T-helper 2 cell (primary cell): ENCODE results near the gene PPP2R5B.
A peak's percentile ranks its signal among the peaks of the same experiment; 100 is the strongest.

Source experiments
- DNase-seq, 5 experiments: peaks; one replicate each; pipeline versions ENCODE4 v3.0.0 to v3.0.0-alpha.2; 2012 to 2022

Gene PPP2R5B

DNA sequence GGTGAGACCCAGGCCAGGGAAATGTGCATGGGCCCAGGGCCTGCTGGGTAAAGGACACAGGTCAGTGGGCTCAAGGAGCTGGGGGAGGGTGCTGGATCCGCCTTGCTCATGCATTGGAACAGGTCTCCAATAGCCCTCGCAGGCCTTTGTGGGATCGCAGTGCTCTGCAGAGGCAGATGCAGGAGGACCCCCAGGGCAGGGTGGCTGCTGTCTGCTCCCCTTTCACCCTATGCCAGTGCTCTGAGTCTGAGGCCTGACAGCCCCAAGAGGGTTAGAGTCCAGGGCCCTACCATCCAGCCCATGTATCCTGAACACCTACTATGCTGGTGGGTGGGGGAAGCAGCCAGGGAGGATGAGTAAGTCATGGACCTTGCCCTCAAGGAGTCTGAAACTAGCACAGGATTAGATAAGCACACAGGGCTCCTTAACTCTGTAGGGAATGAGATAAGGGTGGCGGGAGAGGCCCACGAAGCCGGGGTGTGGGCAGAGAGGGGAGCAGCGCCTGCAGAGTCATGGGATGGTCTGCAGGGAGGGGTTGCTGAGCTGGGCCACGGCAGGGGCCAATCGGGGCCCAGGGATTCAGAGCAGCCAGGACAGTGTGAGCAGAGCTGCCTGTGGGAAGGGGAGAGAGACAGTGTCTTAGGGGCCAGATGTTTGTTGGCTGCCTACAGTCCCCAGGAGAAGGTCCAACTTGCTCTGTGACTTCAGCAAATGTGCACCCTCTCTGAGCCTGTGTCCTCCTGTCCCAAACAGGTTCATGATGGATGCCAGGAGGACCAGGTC is 35.6 kb upstream of the PPP2R5B start:
- DNase-seq = no peak

GRCh38 chr11:64890522-64890939 is 34.0 kb upstream of the PPP2R5B start:
- no peak for DNase-seq

DNA sequence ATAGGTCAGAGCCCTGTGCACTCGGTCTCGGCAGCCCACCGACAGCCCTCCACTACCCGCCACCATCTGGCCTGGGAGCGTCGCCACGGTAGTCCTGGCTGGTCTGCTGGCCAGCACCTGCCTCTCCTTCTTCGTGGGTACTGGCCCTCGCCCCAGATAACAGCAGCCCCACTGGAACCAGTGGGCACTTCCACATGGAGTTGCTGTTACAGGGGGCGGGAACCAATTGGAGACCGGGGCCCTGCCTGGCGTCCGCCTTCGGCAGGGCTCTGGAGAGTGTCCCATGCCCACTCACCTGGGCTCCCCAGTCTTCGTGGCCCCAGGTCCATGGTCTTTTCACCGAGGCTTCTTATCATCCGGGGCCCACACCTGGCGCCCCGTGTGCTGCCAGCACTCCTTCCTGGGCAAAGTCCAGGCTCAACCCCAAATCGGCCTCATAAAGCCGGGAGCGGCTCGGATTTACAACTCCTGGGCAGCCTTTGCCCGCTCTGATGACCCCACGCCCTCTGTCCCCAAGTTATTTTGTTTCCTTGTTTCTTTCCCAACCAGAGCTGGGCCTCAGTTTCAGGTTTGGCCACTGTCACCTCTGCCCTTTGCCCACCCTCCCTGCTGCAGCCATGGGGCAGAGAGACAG is 33.2 kb upstream of the PPP2R5B start:
- no peak for DNase-seq

GRCh38 chr11:64891880-64892279 is 32.6 kb upstream of the PPP2R5B start:
- no peak for DNase-seq

DNA sequence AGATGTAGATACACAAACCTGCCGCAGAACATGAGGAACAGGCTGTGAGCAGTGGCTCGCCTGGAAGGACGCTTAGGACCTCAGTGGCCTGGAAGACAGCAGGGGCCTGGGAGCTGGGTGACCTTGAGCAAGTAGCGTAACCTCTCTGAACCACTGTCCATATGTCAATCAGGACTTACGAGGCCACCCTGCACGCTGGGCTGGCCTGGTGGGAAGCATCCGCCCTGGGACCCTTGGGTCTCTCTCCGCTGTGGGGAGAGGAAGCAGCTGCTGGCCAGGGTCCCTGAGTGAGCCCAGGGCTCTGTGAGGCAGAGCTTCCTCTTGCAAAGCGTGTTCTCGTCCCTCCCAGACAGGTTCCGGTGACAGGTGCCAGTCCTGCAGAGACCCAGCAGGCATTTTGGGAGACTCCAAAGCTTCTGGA is 32.1 kb upstream of the PPP2R5B start:
- DNase-seq = no peak

GRCh38 chr11:64892838-64893193 is 31.7 kb upstream of the PPP2R5B start:
- DNase-seq = no peak

GRCh38 chr11:64893194-64894069 is 31.1 kb upstream of the PPP2R5B start:
- DNase-seq = no peak

DNA sequence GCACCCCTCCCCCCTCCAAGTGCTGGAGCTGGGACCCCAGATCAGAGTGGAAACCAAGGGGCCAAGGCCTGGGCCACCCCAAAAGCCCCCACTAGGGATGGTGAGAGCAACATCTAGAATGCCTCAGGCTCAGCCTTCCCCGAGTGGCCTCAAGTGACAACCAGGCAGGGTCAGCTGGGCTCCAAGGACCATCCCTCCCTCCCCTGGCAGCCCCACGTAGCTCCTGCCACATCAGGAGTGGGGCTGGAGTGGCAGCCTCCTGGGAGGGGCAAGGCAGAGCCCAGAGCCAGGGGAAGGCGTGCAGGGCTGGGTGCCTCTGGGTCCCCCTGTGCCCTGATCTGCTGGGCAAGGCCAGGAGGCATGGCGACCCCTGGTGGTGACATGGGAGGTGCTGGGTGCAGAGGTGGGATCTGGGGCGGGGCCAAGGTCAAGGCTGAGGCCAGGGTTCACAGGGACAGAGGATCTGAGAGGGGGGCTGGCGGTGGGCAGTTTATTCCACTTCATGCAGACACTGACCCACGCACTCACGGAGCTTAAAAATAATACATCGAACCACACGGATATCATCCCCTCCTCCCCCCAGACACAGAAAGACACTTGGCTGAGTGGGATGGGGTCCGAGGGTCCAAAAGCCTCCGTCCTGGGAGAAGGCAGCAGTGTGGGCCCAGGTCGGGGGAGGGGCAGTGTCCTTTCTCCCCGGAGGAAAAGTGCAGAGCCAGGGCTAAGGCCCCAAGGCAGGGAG is 30.2 kb upstream of the PPP2R5B start:
- DNase-seq = peak; percentile 75 to 89 (median 85)

- no peak for DNase-seq
Observed at GRCh38 chr11:64894812-64895452, 29.6 kb upstream of the PPP2R5B start.

DNA sequence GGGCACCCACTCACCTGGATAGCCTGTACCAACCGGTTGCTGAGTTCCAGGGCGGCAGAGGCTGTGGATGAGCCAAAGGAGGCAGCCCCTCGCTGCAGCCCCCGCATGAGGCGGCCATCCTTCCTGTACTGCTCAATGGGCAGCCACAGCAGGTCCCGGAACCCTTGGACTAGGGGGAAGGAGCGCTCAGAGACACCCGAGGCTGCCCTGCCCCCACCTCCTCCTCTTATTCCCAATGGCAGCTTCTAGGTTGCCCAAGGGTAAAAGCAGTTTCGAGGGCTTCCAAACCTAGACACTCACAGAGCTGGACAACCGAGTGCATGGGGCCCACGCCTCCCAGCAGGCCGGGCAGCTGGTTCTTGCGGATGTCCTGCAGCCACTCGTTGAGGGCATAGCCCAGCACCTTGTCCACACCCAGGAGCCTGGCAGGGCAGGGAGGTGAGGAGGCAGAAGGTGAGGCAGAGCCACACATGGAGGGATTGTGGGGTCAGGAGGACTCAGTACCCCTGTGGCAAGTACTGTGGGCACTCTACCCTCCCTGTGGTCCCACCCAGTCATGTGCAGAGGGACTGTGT is 28.0 kb upstream of the PPP2R5B start:
- no peak for DNase-seq

DNA sequence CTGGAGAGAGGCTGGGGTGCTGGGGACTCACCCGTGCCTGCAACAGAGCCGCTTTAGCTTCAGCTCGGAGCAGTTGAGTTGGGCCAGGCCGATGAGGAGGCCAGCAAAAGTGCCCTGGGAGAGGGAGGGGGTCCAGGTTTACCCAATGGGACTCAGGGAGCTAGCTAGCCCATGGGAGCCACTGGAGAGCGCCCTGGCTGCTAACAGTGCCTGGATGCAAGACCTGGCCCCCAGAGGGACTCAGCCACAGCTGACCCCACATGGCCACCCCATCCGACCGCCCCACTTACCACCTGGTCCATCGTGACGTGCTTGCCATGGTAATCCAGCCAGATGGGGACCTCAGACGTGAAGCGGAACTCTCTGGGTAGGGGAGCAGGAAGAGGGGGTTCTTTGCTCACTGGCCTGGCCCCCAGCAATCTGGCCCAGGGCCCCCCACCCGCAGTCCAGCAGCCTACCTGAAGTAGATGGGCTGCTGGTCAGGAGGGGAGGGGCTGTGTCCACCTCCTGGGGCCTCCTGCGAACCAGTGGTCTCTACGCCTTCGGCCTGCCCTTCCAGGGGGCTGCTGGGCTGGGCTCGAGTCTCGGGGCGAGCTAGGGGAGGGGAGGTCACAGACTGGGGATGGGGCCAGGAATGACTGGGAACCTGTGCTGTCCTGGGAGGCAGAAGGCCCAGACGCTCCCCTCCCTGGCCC is 27.0 kb upstream of the PPP2R5B start:
- no peak for DNase-seq

GRCh38 chr11:64898076-64898445 is 26.4 kb upstream of the PPP2R5B start:
- no peak for DNase-seq

DNA sequence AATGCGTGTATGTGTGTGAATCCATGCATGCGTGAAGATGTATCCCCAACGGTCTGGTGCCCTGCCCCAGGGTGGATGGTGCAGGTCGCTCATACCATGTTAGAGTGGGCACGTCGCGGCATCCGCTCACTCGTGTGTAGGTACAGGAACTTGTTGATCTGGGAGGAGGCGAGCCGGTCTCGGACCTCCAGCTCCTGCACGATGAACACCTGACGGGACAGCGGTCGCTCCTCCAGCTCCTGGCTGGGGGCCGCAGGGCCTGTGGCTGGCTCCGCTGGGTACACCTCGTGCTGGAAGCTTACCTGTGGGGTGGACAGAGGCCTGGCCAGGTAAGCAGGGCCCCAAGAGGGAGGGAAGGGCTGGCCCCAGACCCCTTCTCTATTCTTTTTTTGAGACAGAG is 25.9 kb upstream of the PPP2R5B start:
- DNase-seq = no peak

DNA sequence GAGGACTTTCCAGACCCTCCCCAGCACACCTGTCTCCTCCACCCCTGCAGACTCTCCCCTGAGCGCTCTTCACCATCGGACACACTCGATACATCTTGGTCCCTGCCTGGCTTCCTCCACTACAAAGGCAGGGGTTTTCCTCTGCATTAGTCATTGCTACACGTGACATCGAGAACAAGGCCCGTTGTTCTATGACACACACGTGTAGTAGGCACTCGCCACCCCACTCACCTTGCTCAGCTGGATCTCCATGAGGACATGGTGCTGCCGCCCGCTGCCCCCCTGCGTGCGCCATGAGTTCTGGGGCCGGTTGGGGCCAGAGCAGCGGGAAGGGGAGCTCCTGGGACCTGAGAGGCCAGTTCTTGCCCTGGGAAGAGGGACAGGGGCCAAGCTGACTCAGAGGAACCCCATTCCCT is 24.2 kb upstream of the PPP2R5B start:
- DNase-seq = peak in 4 of 5 experiments; percentile 57 to 73 (median 64)

DNA sequence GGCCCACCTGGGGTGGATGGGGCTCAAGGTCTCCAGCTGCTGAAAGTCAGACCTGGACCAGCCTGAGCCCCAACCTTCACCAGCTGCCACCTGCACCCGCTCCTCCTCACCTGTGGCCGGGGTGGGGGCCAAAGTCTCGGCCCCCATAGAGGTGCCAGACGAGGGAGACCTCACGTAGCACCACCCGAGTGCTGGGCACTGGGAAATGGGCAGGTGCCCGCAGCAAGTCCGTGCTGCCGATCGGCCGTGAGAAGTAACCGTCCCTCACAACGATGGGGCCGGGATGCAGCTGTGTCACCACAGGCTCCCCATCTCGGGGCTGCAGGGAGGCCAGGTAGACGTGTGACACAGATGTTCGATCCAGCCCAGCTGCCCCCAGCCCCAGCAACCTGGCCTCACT is 23.7 kb upstream of the PPP2R5B start:
- DNase-seq = no peak

GRCh38 chr11:64902102-64902900 is 22.2 kb upstream of the PPP2R5B start:
- no peak for DNase-seq

- DNase-seq = no peak
Observed at GRCh38 chr11:64903291-64903833, 21.1 kb upstream of the PPP2R5B start.

- no peak for DNase-seq
Observed at GRCh38 chr11:64905516-64906313, 18.8 kb upstream of the PPP2R5B start.

DNA sequence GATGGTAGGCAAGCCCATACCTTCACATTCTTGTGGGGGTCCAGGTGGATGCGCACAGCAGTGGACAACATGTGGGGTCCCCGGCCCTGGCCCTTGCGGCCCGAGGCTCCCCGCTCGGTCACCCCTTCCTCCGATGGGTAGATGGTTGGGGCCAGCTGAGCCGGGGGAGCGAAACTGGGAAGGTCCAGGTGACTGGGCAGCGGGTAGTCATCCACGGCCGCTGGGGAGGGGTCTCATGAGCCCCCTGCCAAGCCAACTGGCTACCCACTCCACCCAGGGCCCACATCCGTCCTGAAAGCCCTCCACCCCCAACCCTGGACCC is 18.2 kb upstream of the PPP2R5B start:
- no peak for DNase-seq
